ENCODE results near the gene GATD1.

The GATD1 gene

GRCh38 chr11:782264-783174 lies 5.2 kb upstream of the GATD1 start:
- Histone ChIP-seq H3K36me3 (peaks cover 3 to 33% (median 19%) of the 10 kb centered on the region in 11 experiments; a peak in 17 of 22 replicates), H3K9me3 (replicated peaks in 1 of 11) (no peaks in the 10 kb centered on the region), H3K4me3 (no peak overlapping the region), H3K4me2 (peak overlapping the region in 10 of 11 experiments; percentile 8 to 97 (median 24); a peak in 13 of 22 replicates), H3K27me3 (no peaks in the 10 kb centered on the region), H4K20me1 (peaks cover 0 to 80% (median 41%) of the 10 kb centered on the region in 11 experiments; a peak in 18 of 22 replicates), H3K9ac (peak overlapping the region in 7 of 11 experiments; percentile 5 to 50 (median 35); a peak in 7 of 22 replicates), H3K4me1 (peaks cover 42 to 88% (median 71%) of the 10 kb centered on the region in 10 experiments), H3K27ac (no peak overlapping the region)
- TF ChIP-seq Cebpa-rat (IDR thresholded peaks at IDR 0.05) = no peak

- Histone ChIP-seq H3K27me3 (no peaks in the 10 kb centered on the region), H3K4me1 (peaks cover 52 to 85% (median 77%) of the 10 kb centered on the region in 10 experiments), H3K27ac (no peak overlapping the region; a peak in 1 of 22 replicates), H3K9me3 (replicated peaks in 1 of 11) (no peaks in the 10 kb centered on the region), H3K4me2 (peak overlapping the region in 9 of 11 experiments; percentile 12 to 98 (median 96); a peak in 15 of 22 replicates), H3K9ac (peak overlapping the region in 6 of 11 experiments; percentile 2 to 28 (median 17); a peak in 2 of 22 replicates), H3K36me3 (peaks cover 7 to 36% (median 20%) of the 10 kb centered on the region in 11 experiments; a peak in 20 of 22 replicates), H4K20me1 (peaks cover 18 to 79% (median 49%) of the 10 kb centered on the region in 11 experiments), H3K4me3 (no peak overlapping the region)
- TF ChIP-seq Cebpa-rat (IDR thresholded peaks at IDR 0.05) = no peak
Observed at GRCh38 chr11:779955-780532, 2.8 kb upstream of the GATD1 start.

GRCh38 chr11:778976-779954 lies 2.0 kb upstream of the GATD1 start:
- peak overlapping the region in 10 of 11 experiments; percentile 88 to 98 (median 96); a peak in 13 of 22 replicates for H3K9ac ChIP-seq
- no peaks in the 10 kb centered on the region for H3K27me3 ChIP-seq
- peak overlapping the region in 5 of 10 experiments; percentile 67 to 90 (median 89); a peak in 6 of 20 replicates for H3K4me3 ChIP-seq
- peak overlapping the region; percentile 81 to 100 (median 97) for H3K4me2 ChIP-seq
- peak overlapping the region in 5 of 11 experiments; percentile 1 to 94 (median 93); a peak in 3 of 22 replicates for H3K27ac ChIP-seq
- H3K9me3 ChIP-seq (replicated peaks in 1 of 11) = no peaks in the 10 kb centered on the region
- peaks cover 26 to 79% (median 55%) of the 10 kb centered on the region in 11 experiments for H4K20me1 ChIP-seq
- no peak for TF ChIP-seq Cebpa-rat (IDR thresholded peaks at IDR 0.05)
- peaks cover 15 to 43% (median 27%) of the 10 kb centered on the region in 11 experiments; a peak in 21 of 22 replicates for H3K36me3 ChIP-seq
- peaks cover 59 to 85% (median 78%) of the 10 kb centered on the region in 10 experiments for H3K4me1 ChIP-seq

- H3K9ac ChIP-seq = peak overlapping the region; percentile 88 to 98 (median 96)
- no peaks in the 10 kb centered on the region for H3K27me3 ChIP-seq
- H4K20me1 ChIP-seq = peaks cover 42 to 85% (median 72%) of the 10 kb centered on the region in 11 experiments
- H3K4me1 ChIP-seq = peaks cover 55 to 69% (median 64%) of the 10 kb centered on the region in 10 experiments
- H3K36me3 ChIP-seq = peaks cover 37 to 62% (median 47%) of the 10 kb centered on the region in 11 experiments
- H3K27ac ChIP-seq = peak overlapping the region; percentile 54 to 95 (median 93)
- peak overlapping the region; percentile 82 to 100 (median 97) for H3K4me2 ChIP-seq
- no peak for TF ChIP-seq Cebpa-rat (IDR thresholded peaks at IDR 0.05)
- peak overlapping the region; percentile 67 to 98 (median 90) for H3K4me3 ChIP-seq
- H3K9me3 ChIP-seq (replicated peaks in 1 of 11) = no peaks in the 10 kb centered on the region
Observed at GRCh38 chr11:776561-777287, 563 bp downstream of the GATD1 start.

- Histone ChIP-seq H3K27ac (peak overlapping the region; percentile 54 to 95 (median 93); a peak in 21 of 22 replicates), H3K36me3 (peaks cover 42 to 67% (median 52%) of the 10 kb centered on the region in 11 experiments), H3K4me1 (peaks cover 53 to 65% (median 61%) of the 10 kb centered on the region in 10 experiments), H3K27me3 (no peaks in the 10 kb centered on the region), H3K4me2 (peak overlapping the region; percentile 82 to 100 (median 94)), H3K9ac (peak overlapping the region; percentile 88 to 98 (median 96)), H3K4me3 (peak overlapping the region; percentile 67 to 98 (median 90)), H3K9me3 (replicated peaks in 1 of 11) (no peaks in the 10 kb centered on the region), H4K20me1 (peaks cover 45 to 85% (median 77%) of the 10 kb centered on the region in 11 experiments)
- no peak for TF ChIP-seq Cebpa-rat (IDR thresholded peaks at IDR 0.05)
Observed at GRCh38 chr11:776263-776560, 1.1 kb downstream of the GATD1 start.

- Histone ChIP-seq H3K9me3 (replicated peaks in 1 of 11) (no peaks in the 10 kb centered on the region), H3K36me3 (peaks cover 52 to 72% (median 59%) of the 10 kb centered on the region in 11 experiments), H3K4me3 (peak overlapping the region in 8 of 10 experiments; percentile 21 to 98 (median 90); a peak in 10 of 20 replicates), H3K9ac (peak overlapping the region; percentile 88 to 98 (median 96); a peak in 21 of 22 replicates), H3K27me3 (no peaks in the 10 kb centered on the region), H3K4me1 (peaks cover 45 to 54% (median 50%) of the 10 kb centered on the region in 10 experiments), H3K4me2 (peak overlapping the region; percentile 82 to 100 (median 94)), H3K27ac (peak overlapping the region in 6 of 11 experiments; percentile 1 to 93 (median 28); a peak in 7 of 22 replicates), H4K20me1 (peaks cover 57 to 88% (median 82%) of the 10 kb centered on the region in 11 experiments)
- no peak for TF ChIP-seq Cebpa-rat (IDR thresholded peaks at IDR 0.05)
Observed at GRCh38 chr11:774873-775592, 2.3 kb downstream of the GATD1 start.

GRCh38 chr11:773830-774229 lies 3.5 kb downstream of the GATD1 start:
- TF ChIP-seq Cebpa-rat (IDR thresholded peaks at IDR 0.05) = no peak
- H3K4me1 ChIP-seq = peaks cover 35 to 43% (median 38%) of the 10 kb centered on the region in 10 experiments

More at GRCh38 chr11:773830-774229, 3.5 kb downstream of the GATD1 start:
- Histone ChIP-seq H3K9me3 (replicated peaks in 1 of 11) (no peaks in the 10 kb centered on the region), H3K36me3 (peaks cover 56 to 71% (median 63%) of the 10 kb centered on the region in 11 experiments), H3K4me2 (peak overlapping the region in 5 of 11 experiments; percentile 6 to 91 (median 17); a peak in 5 of 22 replicates), H4K20me1 (peaks cover 57 to 88% (median 79%) of the 10 kb centered on the region in 11 experiments), H3K4me3 (no peak overlapping the region), H3K27ac (peak overlapping the region in 2 of 11 experiments; percentile 11 to 16; a peak in 1 of 22 replicates), H3K27me3 (no peaks in the 10 kb centered on the region), H3K9ac (peak overlapping the region; percentile 33 to 97 (median 57); a peak in 19 of 22 replicates)

All from BLaER1 treated with 17β-estradiol and CSF1 and Interleukin-3, amounts not matched to agents 10 nM and 100 nM (cell line).